GM12878 (cell line): Measurements from ENCODE around the gene NPVF. TPM values are rescaled to one million over a fixed set of nuclear protein-coding genes. Genes with fewer than 3 reads are reported as not detected.

Experiments
- ATAC-seq: fragments of 200-7000 bp; cut with Tn5 transposase; 3 replicates; pipeline ENCODE4 v1.9.1; 2020; ENCODE audit warnings: mild to moderate bottlenecking, moderate library complexity
- BruUV-seq: library from RNA; stranded (reverse); fragments of 400-500 nt; replicated peaks from 2 replicates; lab custom pipeline; 2021; lab: Mats Ljungman, UMichigan
- CTCF ChIA-PET: fragments of 300-600 bp; sonication (Branson Sonifier 250); formaldehyde crosslinking; extraction: SDS; loops from one replicate; lab custom pipeline; 2021; ENCODE audit warnings: inconsistent platforms; lab: Yijun Ruan, JAX
- POLR2A ChIA-PET: fragments of 350-600 bp; formaldehyde crosslinking; extraction: SDS; loops from one replicate; lab custom pipeline; 2021; ENCODE audit warnings: inconsistent platforms; lab: Charles Lee
- RAD21 ChIA-PET: fragments of 300-600 bp; sonication (Branson Sonifier 250); formaldehyde crosslinking; loops from one replicate; lab custom pipeline; 2023; ENCODE audit warnings: antibody characterized with exemption; ENCODE audit not compliant: unreplicated experiment; lab: Charles Lee
- SMC1A ChIA-PET: fragments of 300-600 bp; sonication (Branson Sonifier 250); formaldehyde crosslinking; loops from one replicate; lab custom pipeline; 2023; ENCODE audit not compliant: unreplicated experiment, uncharacterized antibody; lab: Charles Lee
- DNase-seq: peaks from one replicate; pipeline ENCODE4 v3.0.0-alpha.2; 2011; ENCODE audit warnings: low read depth, low spot score
- FAIRE-seq: peaks from 3 replicates; lab custom pipeline; 2011; peaks lifted over from hg19 to GRCh38; lab: Jason Lieb, UNC
- H2AFZ ChIP-seq: 2 replicates; pipeline ENCODE4 v1.6.0; 2011; ENCODE audit warnings: low read depth, low read length, control low read depth; ENCODE audit not compliant: control insufficient read depth
- H3K27ac ChIP-seq: 2 replicates; pipeline ENCODE4 v1.5.1; 2011; ENCODE audit warnings: control low read depth; ENCODE audit not compliant: control insufficient read depth, insufficient read depth
- H3K27me3 ChIP-seq, 2 experiments: replicated peaks in 1 of 2; 2 replicates each; pipeline versions ENCODE4 v1.6.0 to v1.6.1; 2011; ENCODE audit warnings: low read length in 1 of 2; ENCODE audit not compliant: control insufficient read depth in 2 of 2, insufficient read depth in 2 of 2
- H3K36me3 ChIP-seq, 2 experiments: 2 replicates each; pipeline ENCODE4 v1.5.1; 2011; ENCODE audit warnings: low read length in 1 of 2; ENCODE audit not compliant: control insufficient read depth in 2 of 2, insufficient read depth in 2 of 2
- H3K4me1 ChIP-seq: 2 replicates; pipeline ENCODE4 v1.6.1; 2011; ENCODE audit warnings: mild to moderate bottlenecking, low read length, moderate library complexity, mixed read lengths; ENCODE audit not compliant: control insufficient read depth, insufficient read depth
- H3K4me2 ChIP-seq: 2 replicates; pipeline ENCODE4 v1.6.0; 2011; ENCODE audit warnings: control low read depth; ENCODE audit not compliant: control insufficient read depth, insufficient read depth
- H3K4me3 ChIP-seq: fragments of 200-600 bp; sonication (generic); 2 replicates; pipeline ENCODE4 v1.5.1; 2016
- H3K79me2 ChIP-seq: 2 replicates; pipeline ENCODE4 v1.6.0; 2011; ENCODE audit warnings: low read length; ENCODE audit not compliant: control insufficient read depth, insufficient read depth
- H3K9ac ChIP-seq: 2 replicates; pipeline ENCODE4 v1.8.0; 2011; ENCODE audit warnings: low read length, control low read depth, mixed read lengths; ENCODE audit not compliant: control insufficient read depth, insufficient read depth
- H3K9me3 ChIP-seq: replicated peaks from 3 replicates; pipeline ENCODE4 v1.5.1; 2011; ENCODE audit warnings: mild to moderate bottlenecking, low read length; ENCODE audit not compliant: control insufficient read depth, insufficient read depth
- H4K20me1 ChIP-seq: 2 replicates; pipeline ENCODE4 v1.6.0; 2011; ENCODE audit not compliant: control insufficient read depth, insufficient read depth
- EED ChIP-seq: sonication (generic); IDR thresholded peaks from 2 replicates; pipeline ENCODE4 v1.6.1; 2016; ENCODE audit warnings: antibody characterized with exemption, low read depth
- EGR1 ChIP-seq, 2 experiments: IDR thresholded peaks; 1 replicate in 1 of 2; 2 replicates in 1 of 2; pipeline ENCODE4 v1.6.1; 2011 to 2012; ENCODE audit warnings: low read depth in 2 of 2, low read length in 2 of 2, borderline replicate concordance in 1 of 2, mild to moderate bottlenecking in 1 of 2, moderate library complexity in 1 of 2
- EP300 ChIP-seq, 2 experiments: fragments of 150-350 bp in 1 of 2; IDR thresholded peaks; 2 replicates each; pipeline ENCODE4 v1.6.1; 2011 to 2012; ENCODE audit warnings: low read depth in 2 of 2, low read length in 2 of 2, borderline replicate concordance in 1 of 2, improper control_type of control experiment in 1 of 2, inconsistent platforms in 1 of 2; ENCODE audit not compliant: control insufficient read depth in 1 of 2
- MTA3 ChIP-seq: IDR thresholded peaks from 2 replicates; pipeline ENCODE4 v1.6.1; 2012; ENCODE audit warnings: low read length, inconsistent platforms, borderline replicate concordance
- MYC ChIP-seq: IDR thresholded peaks from 2 replicates; pipeline ENCODE4 v1.6.1; 2011; ENCODE audit warnings: mild to moderate bottlenecking, low read length, moderate library complexity, inconsistent platforms; ENCODE audit not compliant: insufficient read depth, insufficient replicate concordance, insufficient read length, severe bottlenecking
- SPI1 ChIP-seq: IDR thresholded peaks from 2 replicates; pipeline ENCODE4 v1.6.1; 2011; ENCODE audit warnings: low read depth, mild to moderate bottlenecking, low read length, moderate library complexity, borderline replicate concordance; ENCODE audit not compliant: insufficient read depth
- ZNF24 ChIP-seq: fragments of 450-650 bp; IDR thresholded peaks from 2 replicates; pipeline ENCODE4 v1.6.1; 2017; ENCODE audit warnings: antibody characterized with exemption, mild to moderate bottlenecking
- ZNF274 ChIP-seq: IDR thresholded peaks from one replicate; pipeline ENCODE4 v1.8.0; 2011; ENCODE audit not compliant: insufficient read length, insufficient read depth
- WGBS: methylation state at CpG from one replicate; pipeline ENCODE4 v1.1.6; 2016; ENCODE audit warnings: low lambda C conversion rate; ENCODE audit not compliant: insufficient replicate concordance, insufficient coverage; ENCODE audit errors: missing lambda C conversion rate; 5-methylcytosine and 5-hydroxymethylcytosine counted together
- in situ Hi-C: fragments of 300-500 bp; cut with MboI; formaldehyde crosslinking; loops from 9 replicates; pipeline ENCODE4 v1.14.3; 2018; ENCODE audit warnings: mixed read lengths
- intact Hi-C: fragments of 100-400 bp; cut with micrococcal nuclease; formaldehyde crosslinking; loops from one replicate; pipeline ENCODE4 v1.14.2; 2022; ENCODE audit not compliant: unreplicated experiment
- polyA plus RNA-seq, 11 experiments: library from polyadenylated mRNA; depleted of rRNA in 4 of 11; unstranded in 6 of 11; stranded (reverse) in 5 of 11; fragments of >200 nt; fragmentation: Nextera tagmentation in 4 of 11; fragmentation: Illumina TruSeq in 1 of 11; extraction: Ambion mirVana in 4 of 11; extraction: Trizol in 1 of 11; gene quantifications; 1 replicate in 1 of 11; 2 replicates in 10 of 11; pipeline versions ENCODE4 v1.2.1 to v1.2.3, GENCODE V29; 2011 to 2016; ENCODE audit warnings: inconsistent platforms in 2 of 11, missing spikeins in 2 of 11, low read depth in 1 of 11
- total RNA-seq, 4 experiments: library from RNA; depleted of rRNA in 3 of 4; stranded (reverse); fragments of >200 nt in 3 of 4; fragmentation: Illumina TruSeq in 1 of 4; extraction: Trizol in 1 of 4; gene quantifications; 2 replicates each; pipeline versions ENCODE4 v1.2.1 to v1.2.3, GENCODE V29; 2013 to 2021

NPVF gene
- total and polyA plus RNA-seq, 10 of the 15 experiments (the other 5 are each of a cell fraction or from before 2014, with no cell fraction given): not detected

DNA sequence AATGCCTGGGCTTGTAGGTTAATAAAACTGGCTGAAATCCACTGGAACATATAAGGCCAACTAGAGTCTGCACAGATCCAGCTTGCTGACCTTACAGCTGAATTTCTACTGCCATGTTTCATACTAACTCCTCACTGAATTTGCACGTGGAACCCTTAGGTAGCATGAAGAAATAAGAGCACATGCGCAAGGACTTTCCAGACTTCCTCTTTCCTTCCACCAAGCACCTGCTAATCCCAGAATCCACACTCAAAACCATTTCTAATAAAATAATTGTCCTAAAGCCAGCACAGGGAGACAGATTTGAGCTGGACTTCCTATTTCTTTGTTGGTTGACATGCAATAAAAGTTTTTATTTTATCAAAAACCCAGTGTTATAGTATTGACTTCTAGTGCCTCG, 46.8 kb downstream of the NPVF start:
- intact Hi-C loops: no loop called here
- no peak for TF ChIP-seq EED
- TF ChIP-seq SPI1: peak; percentile 26; the same call in 1 of the 2 replicates
- DNase-seq (no peak), ATAC-seq (no peak), FAIRE-seq (no peak)
- Histone ChIP-seq H3K9me3 (no peaks in the 10 kb centered on the region), H2AFZ (no peak overlapping the region), H4K20me1 (no peaks in the 10 kb centered on the region), H3K4me2 (no peak overlapping the region), H3K27ac (no peak overlapping the region), H3K9ac (no peak overlapping the region), H3K4me1 (no peaks in the 10 kb centered on the region), H3K36me3 (no peaks in the 10 kb centered on the region), H3K4me3 (no peak overlapping the region), H3K27me3 (no peaks in the 10 kb centered on the region), H3K79me2 (no peaks in the 10 kb centered on the region)
- RAD21 ChIA-PET: no interaction called here
- in situ Hi-C loops: no loop called here
- SMC1A ChIA-PET: interaction anchor here (0.7 kb wide), 1 partner anchor 35 kb away, joined by 4 read pairs; no protein-coding TSS in a partner anchor
- 76% methylated on average over 3 of the region's 3 CpGs for WGBS
- BruUV-seq: no TSS peak
- POLR2A ChIA-PET: interaction anchor here (0.7 kb wide), 1 partner anchor 675 kb away, joined by 3 read pairs; no protein-coding TSS in a partner anchor
- CTCF ChIA-PET: interaction anchor here (1.1 kb wide), 1 partner anchor 405 kb away, joined by 3 read pairs; no protein-coding TSS in a partner anchor

DNA sequence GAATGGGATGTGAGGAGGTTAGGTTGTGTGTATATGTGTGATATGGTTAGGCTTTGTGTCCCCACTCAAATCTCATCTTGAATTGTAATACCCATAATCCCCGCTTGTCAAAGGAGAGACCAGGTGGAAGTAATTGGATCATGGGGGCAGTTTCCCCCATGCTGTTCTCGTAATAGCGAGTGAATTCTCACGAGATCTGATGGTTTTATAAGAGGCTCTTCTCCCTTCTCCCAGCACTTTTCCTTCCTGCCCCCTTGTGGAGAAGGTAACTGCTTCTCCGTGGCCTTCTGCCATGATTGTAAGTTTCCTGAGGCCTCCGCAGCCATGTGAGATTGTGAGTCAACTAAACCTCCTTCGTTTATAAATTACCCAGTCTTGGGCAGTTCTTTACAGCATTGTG, 47.3 kb downstream of the NPVF start:
- Histone ChIP-seq H3K27me3 (no peaks in the 10 kb centered on the region), H3K4me1 (no peaks in the 10 kb centered on the region), H3K79me2 (no peaks in the 10 kb centered on the region), H3K4me2 (peak overlapping the region; percentile 86), H3K27ac (no peak overlapping the region), H4K20me1 (no peaks in the 10 kb centered on the region), H3K9me3 (no peaks in the 10 kb centered on the region), H3K9ac (no peak overlapping the region), H2AFZ (peak overlapping the region; percentile 96), H3K36me3 (no peaks in the 10 kb centered on the region), H3K4me3 (0 out of 2 replicates have a peak overlapping the region, but pooled peaks have one; percentile 54)
- ChIA-PET CTCF (interaction anchor here (0.6 to 1.1 kb wide), 3 partner anchors 11 to 111 kb away, joined by 3 to 6 read pairs (median 4); no protein-coding TSS in a partner anchor), RAD21 (interaction anchor here (1.1 kb wide), 1 partner anchor 57 kb away, joined by 3 read pairs; no protein-coding TSS in a partner anchor), SMC1A (no interaction called here), POLR2A (interaction anchor here (0.7 kb wide), 1 partner anchor 676 kb away, joined by 3 read pairs; no protein-coding TSS in a partner anchor)
- ATAC-seq (no peak), DNase-seq (no peak), FAIRE-seq (no peak)
- 75% methylated on average over 7 of the region's 7 CpGs for WGBS
- no TSS peak for BruUV-seq
- in situ Hi-C loops: no loop called here
- TF ChIP-seq ZNF24 (no peak), EGR1 (IDR thresholded peaks at IDR 0.05; ENCODE audit: borderline replicate concordance in 1 of 2, low read depth in 2 of 2, low read length in 2 of 2) (no peak), EP300 (IDR thresholded peaks at IDR 0.05; ENCODE audit: borderline replicate concordance in 1 of 2, control insufficient read depth in 1 of 2, low read depth in 2 of 2, low read length in 2 of 2) (no peak), ZNF274 (no peak), MTA3 (no peak), MYC (no peak)
- intact Hi-C loops: no loop called here
